Kasumi-1 (cell line): Measurements from ENCODE around the gene USP1.

ENCODE experiments used
- DNase-seq, 2 experiments: peaks; one replicate each; lab custom pipeline; 2025; lab: John Stamatoyannopoulos, UW

The USP1 gene

GRCh38 chr1:62484824-62485468, 48.1 kb downstream of the USP1 start:
- DNase-seq = no peak

- DNase-seq = no peak
These were observed 51.1 kb downstream of the USP1 start for GRCh38 chr1:62487956-62488355.

GRCh38 chr1:62492521-62492920, 55.7 kb downstream of the USP1 start:
- DNase-seq = no peak

GRCh38 chr1:62493656-62494055, 56.8 kb downstream of the USP1 start:
- DNase-seq = no peak

- no peak for DNase-seq
These were observed 57.3 kb downstream of the USP1 start for GRCh38 chr1:62494137-62494536.

- DNase-seq = no peak
These were observed 63.4 kb downstream of the USP1 start for GRCh38 chr1:62500210-62500609.
